Endothelial cell of umbilical vein (primary cell): ENCODE measurements around the gene ADAMTSL2.

ENCODE experiments used
- CTCF ChIP-seq, 2 donors: IDR thresholded peaks; 1 replicate in 1 of 2; 2 replicates in 1 of 2; pipeline ENCODE4 v1.5.1; 2011; ENCODE audit warnings: low read length in 2 of 2, mild to moderate bottlenecking in 2 of 2, moderate library complexity in 2 of 2, control low read depth in 1 of 2, inconsistent platforms in 1 of 2, low read depth in 1 of 2; ENCODE audit not compliant: insufficient read depth in 1 of 2; ENCODE audit errors: extremely low read depth in 1 of 2
- POLR2A ChIP-seq: IDR thresholded peaks from 2 replicates; pipeline ENCODE4 v1.6.1; 2012; ENCODE audit warnings: low read depth, mild to moderate bottlenecking, control low read depth, low read length

GRCh38 chr9:133560311-133560710 lies 25.8 kb downstream of the ADAMTSL2 start:
- no peak for TF ChIP-seq CTCF (IDR thresholded peaks at IDR 0.05; ENCODE audit: extremely low read depth in 1 of 2, insufficient read depth in 1 of 2, low read depth in 1 of 2, low read length in 2 of 2)
- no peak for TF ChIP-seq POLR2A
